Progenitor cell of endocrine pancreas (in vitro differentiated cells): Measurements from ENCODE around the gene STK39. TPM values are rescaled to one million over a fixed set of nuclear protein-coding genes. Genes with fewer than 3 reads are reported as not detected.

ENCODE experiments used
- DNase-seq: peaks from one replicate; pipeline ENCODE4 v3.0.0; 2021; ENCODE audit warnings: low spot score; ENCODE audit not compliant: unreplicated experiment
- H3K27ac Mint-ChIP-seq: 2 replicates; pipeline ENCODE4 v1.8.0; 2021; ENCODE audit warnings: mild to moderate bottlenecking, moderate library complexity, mixed read lengths
- H3K27me3 Mint-ChIP-seq: 2 replicates; pipeline ENCODE4 v1.8.0; 2021; ENCODE audit warnings: mixed read lengths
- H3K36me3 Mint-ChIP-seq: 2 replicates; pipeline ENCODE4 v1.8.0; 2022; ENCODE audit warnings: mixed read lengths; ENCODE audit not compliant: insufficient read depth
- H3K4me1 Mint-ChIP-seq: 2 replicates; pipeline ENCODE4 v1.8.0; 2021; ENCODE audit warnings: low read depth, mixed read lengths
- H3K4me3 Mint-ChIP-seq: 2 replicates; pipeline ENCODE4 v1.8.0; 2021; ENCODE audit warnings: low read depth, mild to moderate bottlenecking, moderate library complexity, mixed read lengths
- H3K9me3 Mint-ChIP-seq: 2 replicates; pipeline ENCODE4 v1.8.0; 2021; ENCODE audit warnings: low read depth, mixed read lengths
- total RNA-seq: library from RNA; stranded (reverse); gene quantifications from 2 replicates; pipeline ENCODE4 v1.2.1, GENCODE V29; 2021
- TF ChIP-seq, protein P1 (sequence below): fragments of 200-600 bp; sonication (generic); IDR thresholded peaks from one replicate; pipeline ENCODE4 v1.5.0; 2021; ENCODE audit warnings: antibody characterized with exemption, mild to moderate bottlenecking; ENCODE audit not compliant: unreplicated experiment

STK39 gene
- total RNA-seq, 1 donor from 2014 or later: 22.9 TPM

DNA sequence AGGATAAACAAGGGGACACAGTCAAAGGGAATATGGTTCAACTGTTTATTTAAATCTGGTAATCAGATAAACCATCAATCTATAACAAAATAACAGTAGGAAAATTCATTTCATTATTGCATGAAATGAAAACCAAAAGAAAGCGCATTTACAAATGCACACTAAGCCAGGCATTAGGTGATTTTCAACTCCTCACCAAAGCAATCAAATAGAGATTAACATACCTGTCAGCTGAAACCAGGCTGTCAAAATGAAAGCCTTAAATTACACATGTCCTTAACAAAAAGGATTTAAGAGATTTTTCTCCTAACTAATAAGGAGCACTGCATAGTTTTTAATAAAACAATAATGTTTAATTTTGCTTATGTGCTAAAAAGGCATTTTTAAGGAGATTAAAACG, 23.0 kb downstream of the STK39 start:
- peaks cover 2% of the 10 kb centered on the region for H3K9me3 Mint-ChIP-seq
- no peak for DNase-seq
- H3K27me3 Mint-ChIP-seq: no peaks in the 10 kb centered on the region
- no peaks in the 10 kb centered on the region for H3K36me3 Mint-ChIP-seq
- H3K4me3 Mint-ChIP-seq: no peak overlapping the region
- peaks cover 31% of the 10 kb centered on the region for H3K4me1 Mint-ChIP-seq
- TF ChIP-seq, protein P1, sequence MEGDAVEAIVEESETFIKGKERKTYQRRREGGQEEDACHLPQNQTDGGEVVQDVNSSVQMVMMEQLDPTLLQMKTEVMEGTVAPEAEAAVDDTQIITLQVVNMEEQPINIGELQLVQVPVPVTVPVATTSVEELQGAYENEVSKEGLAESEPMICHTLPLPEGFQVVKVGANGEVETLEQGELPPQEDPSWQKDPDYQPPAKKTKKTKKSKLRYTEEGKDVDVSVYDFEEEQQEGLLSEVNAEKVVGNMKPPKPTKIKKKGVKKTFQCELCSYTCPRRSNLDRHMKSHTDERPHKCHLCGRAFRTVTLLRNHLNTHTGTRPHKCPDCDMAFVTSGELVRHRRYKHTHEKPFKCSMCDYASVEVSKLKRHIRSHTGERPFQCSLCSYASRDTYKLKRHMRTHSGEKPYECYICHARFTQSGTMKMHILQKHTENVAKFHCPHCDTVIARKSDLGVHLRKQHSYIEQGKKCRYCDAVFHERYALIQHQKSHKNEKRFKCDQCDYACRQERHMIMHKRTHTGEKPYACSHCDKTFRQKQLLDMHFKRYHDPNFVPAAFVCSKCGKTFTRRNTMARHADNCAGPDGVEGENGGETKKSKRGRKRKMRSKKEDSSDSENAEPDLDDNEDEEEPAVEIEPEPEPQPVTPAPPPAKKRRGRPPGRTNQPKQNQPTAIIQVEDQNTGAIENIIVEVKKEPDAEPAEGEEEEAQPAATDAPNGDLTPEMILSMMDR: no peak
- peak overlapping the region; percentile 15 for H3K27ac Mint-ChIP-seq

DNA sequence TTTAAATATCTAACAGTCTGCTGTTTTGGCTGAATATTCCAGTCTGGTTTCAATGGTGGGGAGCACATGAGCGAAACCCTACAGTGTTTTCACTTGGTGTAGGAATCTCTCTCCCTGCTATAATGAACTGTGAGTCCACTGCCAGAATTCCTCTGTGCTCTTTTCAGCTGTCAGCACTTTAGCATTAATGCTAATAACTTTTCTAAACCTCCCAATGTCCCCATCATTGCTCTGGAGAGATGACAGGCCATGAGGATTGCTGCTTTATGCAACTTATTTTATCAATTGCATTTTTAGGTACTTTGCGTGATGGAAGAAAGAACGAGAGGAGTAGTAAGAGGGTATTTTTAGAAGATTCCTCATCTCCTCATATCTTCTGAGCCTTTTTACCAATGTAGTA, 25.3 kb downstream of the STK39 start:
- H3K4me1 Mint-ChIP-seq: peaks cover 32% of the 10 kb centered on the region
- TF ChIP-seq, protein P1: no peak
- DNase-seq: no peak
- no peaks in the 10 kb centered on the region for H3K27me3 Mint-ChIP-seq
- no peak overlapping the region for H3K4me3 Mint-ChIP-seq
- no peaks in the 10 kb centered on the region for H3K36me3 Mint-ChIP-seq
- H3K27ac Mint-ChIP-seq: no peak overlapping the region
- H3K9me3 Mint-ChIP-seq: peaks cover 2% of the 10 kb centered on the region

DNA sequence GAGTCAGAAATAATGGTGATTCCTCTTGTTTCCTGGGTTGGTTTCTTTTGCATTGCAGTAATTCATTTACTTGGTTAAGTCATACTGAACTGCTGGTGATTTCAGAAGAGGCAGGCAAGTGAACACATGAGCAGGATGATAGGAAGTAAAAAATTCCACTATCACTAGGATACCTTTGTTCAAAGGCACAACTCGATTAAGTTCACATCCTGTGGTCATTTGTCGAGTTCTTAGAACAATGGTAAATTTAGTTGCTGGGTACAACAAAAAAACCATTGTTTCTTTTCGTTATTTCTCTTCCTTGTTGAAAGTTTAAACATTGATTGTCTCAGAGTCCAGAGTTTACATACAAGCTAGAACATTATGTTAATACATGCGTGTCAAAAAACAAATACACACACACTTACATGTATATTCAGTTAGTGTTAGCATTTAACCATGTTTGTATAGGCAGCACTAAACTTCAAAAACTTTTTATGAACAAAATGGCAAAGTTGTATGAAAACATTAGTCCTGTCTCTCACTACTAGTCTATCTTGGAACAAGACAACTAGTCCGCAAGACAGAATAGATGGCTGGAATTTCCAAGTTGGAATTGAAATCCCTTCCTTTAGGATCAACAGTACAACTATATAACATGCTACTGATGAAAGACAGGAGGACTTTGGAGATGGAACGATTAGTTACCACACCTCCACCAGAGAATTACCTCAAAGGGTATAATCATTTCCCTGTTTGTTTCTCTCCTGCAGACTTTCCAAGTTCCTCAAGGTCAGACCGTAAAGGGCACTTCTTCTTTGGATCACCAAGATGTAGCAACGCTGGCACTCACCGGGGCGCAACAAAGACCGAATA, 26.2 kb downstream of the STK39 start:
- no peaks in the 10 kb centered on the region for H3K36me3 Mint-ChIP-seq
- H3K4me3 Mint-ChIP-seq: no peak overlapping the region
- TF ChIP-seq, protein P1: no peak
- no peaks in the 10 kb centered on the region for H3K27me3 Mint-ChIP-seq
- H3K27ac Mint-ChIP-seq: peak overlapping the region; percentile 68
- H3K4me1 Mint-ChIP-seq: peaks cover 32% of the 10 kb centered on the region
- peaks cover 2% of the 10 kb centered on the region for H3K9me3 Mint-ChIP-seq
- DNase-seq: no peak

DNA sequence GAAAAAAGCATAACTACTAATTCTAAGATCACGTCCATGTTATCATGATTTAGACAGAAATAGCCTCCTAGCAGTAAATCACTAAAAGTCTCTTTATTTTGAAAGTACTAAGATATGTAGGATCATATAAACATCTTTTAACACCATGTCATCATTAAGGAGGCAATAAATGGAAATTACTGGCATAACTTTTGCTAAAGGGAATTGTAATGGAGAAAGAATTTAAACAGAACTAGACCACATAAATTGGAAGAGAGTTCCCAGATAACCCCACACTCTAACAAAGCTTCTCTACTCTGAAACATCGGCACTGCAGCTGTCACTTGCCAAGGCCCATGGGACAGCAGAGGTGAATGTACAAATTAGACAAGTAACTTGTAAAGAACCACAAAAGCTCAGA, 29.5 kb downstream of the STK39 start:
- Mint-ChIP-seq H3K36me3 (peaks cover 4% of the 10 kb centered on the region), H3K4me1 (peaks cover 24% of the 10 kb centered on the region), H3K4me3 (no peak overlapping the region), H3K27ac (no peak overlapping the region), H3K27me3 (no peaks in the 10 kb centered on the region), H3K9me3 (peaks cover 2% of the 10 kb centered on the region)
- TF ChIP-seq, protein P1: no peak
- DNase-seq: no peak

DNA sequence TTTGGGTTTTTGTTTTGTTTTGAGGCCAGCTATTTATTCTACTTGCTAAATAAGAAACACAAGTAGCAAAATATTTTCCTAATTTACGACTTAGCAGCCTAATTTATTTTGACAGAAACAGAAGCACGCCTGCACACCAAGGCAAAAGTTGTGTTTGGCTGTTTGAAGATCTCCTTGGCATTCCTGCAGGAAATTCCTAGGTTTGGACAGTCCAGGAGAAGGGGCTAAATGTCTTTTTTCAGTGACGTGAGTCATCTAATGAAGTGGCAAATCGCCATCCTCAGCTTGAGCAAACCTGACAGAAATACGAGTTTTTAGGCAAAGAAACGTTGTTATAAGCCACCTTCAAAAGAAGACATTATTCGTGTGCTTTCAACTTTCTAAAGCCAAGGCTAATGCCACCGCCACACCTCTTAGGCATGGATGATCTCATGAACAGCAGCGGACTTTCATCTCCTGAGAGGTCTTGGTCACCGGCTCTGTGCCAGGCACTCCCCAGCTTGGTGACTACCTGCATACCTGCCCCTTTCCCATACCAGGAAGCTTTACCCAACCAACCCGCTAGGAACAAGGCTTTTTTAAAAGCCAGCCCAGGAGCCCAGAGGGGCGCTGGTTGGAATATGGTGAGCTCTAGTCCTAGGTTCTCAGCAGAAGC, 30.9 kb downstream of the STK39 start:
- H3K27ac Mint-ChIP-seq: no peak overlapping the region
- TF ChIP-seq, protein P1: no peak
- H3K4me3 Mint-ChIP-seq: no peak overlapping the region
- H3K36me3 Mint-ChIP-seq: peaks cover 4% of the 10 kb centered on the region
- H3K4me1 Mint-ChIP-seq: peaks cover 31% of the 10 kb centered on the region
- DNase-seq: no peak
- H3K9me3 Mint-ChIP-seq: peaks cover 2% of the 10 kb centered on the region
- H3K27me3 Mint-ChIP-seq: no peaks in the 10 kb centered on the region
